GM12801 (cell line): Measurements from ENCODE around the gene COG6.

Source experiments
- TF ChIP-seq, protein P1 (sequence below): IDR thresholded peaks from one replicate; pipeline ENCODE4 v1.5.1; 2011; ENCODE audit warnings: control low read depth; ENCODE audit not compliant: insufficient read length; ENCODE audit errors: extremely low read depth

The COG6 gene

DNA sequence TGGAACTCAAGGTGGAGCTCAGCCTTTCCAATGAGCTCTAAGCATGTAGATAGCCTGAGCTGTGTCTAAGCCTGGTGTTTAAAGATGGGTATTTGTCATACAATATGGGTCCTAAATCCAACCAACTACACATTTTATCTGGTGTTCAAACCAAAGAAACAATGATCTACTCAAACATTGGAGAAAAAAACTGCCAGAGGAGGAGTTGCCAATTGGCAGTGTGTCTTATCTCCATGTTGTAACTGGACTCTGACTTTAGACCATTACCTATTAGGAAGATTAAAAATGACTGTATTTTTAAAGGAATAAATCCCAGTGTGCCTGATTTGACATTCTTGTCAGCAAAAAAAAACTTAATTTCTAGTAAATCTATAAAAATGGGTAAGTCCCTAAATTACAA lies 96.3 kb downstream of the COG6 start:
- TF ChIP-seq, protein P1, sequence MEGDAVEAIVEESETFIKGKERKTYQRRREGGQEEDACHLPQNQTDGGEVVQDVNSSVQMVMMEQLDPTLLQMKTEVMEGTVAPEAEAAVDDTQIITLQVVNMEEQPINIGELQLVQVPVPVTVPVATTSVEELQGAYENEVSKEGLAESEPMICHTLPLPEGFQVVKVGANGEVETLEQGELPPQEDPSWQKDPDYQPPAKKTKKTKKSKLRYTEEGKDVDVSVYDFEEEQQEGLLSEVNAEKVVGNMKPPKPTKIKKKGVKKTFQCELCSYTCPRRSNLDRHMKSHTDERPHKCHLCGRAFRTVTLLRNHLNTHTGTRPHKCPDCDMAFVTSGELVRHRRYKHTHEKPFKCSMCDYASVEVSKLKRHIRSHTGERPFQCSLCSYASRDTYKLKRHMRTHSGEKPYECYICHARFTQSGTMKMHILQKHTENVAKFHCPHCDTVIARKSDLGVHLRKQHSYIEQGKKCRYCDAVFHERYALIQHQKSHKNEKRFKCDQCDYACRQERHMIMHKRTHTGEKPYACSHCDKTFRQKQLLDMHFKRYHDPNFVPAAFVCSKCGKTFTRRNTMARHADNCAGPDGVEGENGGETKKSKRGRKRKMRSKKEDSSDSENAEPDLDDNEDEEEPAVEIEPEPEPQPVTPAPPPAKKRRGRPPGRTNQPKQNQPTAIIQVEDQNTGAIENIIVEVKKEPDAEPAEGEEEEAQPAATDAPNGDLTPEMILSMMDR, result no peak

DNA sequence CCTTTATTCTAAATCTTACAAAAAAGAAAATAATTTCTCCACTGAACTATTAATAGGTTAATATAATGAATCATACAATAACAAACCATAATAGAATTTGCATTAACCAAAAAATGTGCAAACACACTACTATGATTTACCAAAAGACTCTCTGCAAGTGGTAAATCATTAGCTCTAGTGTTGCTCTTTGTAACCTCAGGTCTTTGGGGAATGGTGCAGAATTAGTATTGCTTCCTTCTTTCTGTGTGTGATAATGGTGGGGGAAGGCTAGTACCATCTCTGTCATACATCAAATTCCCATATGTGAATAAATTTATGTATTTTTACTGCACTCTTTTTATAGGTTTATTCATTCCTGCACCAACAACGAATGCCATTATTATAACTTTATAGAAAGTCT lies 105.1 kb downstream of the COG6 start:
- TF ChIP-seq, protein P1, result no peak

DNA sequence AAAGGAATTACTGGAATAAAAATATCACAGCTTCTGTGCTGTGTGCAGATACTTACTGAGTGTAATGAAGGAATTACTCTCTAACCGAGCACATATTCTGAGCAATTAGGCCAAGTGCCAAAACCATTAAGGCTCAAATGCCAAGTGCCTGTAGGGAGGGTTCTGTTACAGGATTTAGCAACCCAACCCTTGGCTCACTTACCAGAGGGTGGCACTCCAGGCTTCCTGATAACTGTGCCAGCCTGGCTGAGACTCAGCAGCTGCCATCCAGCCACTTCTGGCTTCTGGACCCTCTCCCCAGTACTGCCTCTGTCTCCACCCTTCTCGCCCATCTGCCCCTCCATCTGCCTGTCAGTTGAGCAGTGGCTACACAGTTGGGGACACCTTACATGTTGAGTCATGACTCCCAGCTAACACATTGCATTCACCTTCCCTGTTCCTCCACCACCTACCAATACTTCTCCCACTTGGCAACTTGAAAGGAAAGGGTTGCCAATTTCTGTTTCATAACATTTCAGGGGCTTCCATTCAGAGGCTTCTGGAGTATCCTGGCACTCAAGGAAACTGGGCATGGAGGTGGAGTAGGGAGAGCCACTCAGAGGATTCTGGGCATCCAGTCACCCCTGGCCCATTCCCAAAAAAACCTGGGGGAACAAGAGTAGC lies 110.5 kb downstream of the COG6 start:
- TF ChIP-seq, protein P1, result no peak

DNA sequence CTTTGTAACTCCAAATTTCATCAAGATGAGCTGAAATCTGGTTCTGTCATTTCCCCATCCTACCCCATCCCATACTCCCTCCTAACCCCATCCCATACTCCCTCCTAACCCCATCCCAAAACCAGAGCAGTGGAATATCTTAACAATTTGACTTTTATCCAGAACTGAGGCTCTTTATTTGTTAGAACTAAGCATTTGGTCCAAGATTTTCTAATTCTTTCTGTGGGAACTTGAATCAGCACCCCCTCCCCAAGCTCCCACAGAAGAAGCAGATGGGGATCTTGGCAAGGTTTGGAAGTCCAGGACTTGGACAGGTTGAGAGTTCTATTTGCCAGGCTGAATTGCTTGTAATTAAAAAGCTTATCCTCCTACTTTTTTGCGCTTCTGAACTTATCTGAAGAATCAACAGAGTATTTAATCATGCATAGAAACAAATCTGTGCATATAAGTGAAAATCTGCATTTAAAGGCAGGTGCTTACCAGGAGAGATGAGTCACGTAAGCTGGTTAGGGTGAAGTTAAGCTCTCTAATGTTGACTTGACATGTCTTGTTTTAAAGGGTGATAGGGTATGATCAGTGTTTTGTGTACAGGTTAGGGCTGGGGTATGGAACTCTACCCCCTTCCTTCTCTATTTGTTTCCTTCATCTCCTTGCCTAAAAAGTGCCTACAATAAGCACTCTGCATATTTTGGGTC lies 111.1 kb downstream of the COG6 start:
- TF ChIP-seq, protein P1, result no peak

DNA sequence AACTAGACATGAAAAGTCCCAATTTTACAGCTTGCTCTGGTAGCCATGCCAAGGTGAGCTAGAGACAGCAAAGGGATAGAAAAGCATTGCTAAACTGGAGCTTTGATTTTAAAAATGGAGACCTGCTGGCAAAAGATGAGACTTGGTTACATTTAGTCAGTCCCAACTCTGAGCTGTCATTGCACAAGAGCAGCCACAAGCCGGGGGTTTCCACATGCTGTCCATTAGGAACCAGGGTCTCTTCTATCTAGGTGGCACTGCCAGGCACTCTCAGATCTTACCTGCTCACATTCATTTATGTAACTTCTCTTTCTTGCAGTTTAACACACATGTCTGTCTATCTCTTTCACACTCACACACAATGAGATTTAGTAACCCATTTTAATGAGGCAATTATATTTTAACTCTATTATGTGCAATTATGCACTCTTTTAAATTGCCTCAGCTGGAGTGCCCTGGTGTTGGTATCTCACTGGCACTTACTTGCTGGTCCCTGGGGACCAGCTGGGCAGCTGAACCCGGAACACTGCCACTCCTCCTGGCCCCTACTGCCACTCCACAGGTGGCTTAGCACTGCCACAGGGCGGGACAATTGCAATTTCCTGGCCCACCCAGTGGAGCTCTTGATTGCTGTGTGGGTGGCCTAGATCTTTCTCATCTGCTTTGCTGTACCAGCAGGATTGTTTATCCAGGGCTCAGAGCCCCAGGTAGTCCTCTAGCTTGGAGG lies 112.5 kb downstream of the COG6 start:
- TF ChIP-seq, protein P1, result no peak

DNA sequence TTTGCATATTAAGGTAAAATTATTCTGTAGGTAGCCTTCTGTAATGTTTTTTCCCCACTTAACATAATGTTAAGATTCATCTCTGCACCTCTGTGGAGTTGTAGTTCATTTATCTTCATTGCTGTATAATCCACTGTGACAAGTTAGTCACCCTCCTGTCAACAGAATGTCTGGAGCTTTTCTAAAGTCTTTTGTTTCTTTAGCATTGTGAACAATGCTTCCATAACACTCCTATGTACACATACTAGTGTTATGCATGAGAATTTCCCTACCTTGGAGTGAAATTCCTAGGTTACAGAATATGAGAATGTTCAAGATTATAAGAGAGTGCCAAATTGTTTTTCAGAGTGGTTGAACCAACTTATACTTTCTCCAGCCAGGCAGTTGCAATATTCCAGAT lies 113.5 kb downstream of the COG6 start:
- TF ChIP-seq, protein P1, result no peak
